Panc1 (cell line): Measurements from ENCODE around the gene TARBP2.
A peak's percentile ranks its signal among the peaks of the same experiment; 100 is the strongest.

ENCODE experiments used
- CTCF ChIP-seq: fragments of 450-650 bp; IDR thresholded peaks from 2 replicates; pipeline ENCODE4 v1.5.1; 2017; ENCODE audit warnings: mild to moderate bottlenecking
- POLR2AphosphoS5 ChIP-seq: IDR thresholded peaks from 2 replicates; pipeline ENCODE4 v1.6.1; 2012; ENCODE audit warnings: mild to moderate bottlenecking, low read depth, low read length, moderate library complexity

DNA sequence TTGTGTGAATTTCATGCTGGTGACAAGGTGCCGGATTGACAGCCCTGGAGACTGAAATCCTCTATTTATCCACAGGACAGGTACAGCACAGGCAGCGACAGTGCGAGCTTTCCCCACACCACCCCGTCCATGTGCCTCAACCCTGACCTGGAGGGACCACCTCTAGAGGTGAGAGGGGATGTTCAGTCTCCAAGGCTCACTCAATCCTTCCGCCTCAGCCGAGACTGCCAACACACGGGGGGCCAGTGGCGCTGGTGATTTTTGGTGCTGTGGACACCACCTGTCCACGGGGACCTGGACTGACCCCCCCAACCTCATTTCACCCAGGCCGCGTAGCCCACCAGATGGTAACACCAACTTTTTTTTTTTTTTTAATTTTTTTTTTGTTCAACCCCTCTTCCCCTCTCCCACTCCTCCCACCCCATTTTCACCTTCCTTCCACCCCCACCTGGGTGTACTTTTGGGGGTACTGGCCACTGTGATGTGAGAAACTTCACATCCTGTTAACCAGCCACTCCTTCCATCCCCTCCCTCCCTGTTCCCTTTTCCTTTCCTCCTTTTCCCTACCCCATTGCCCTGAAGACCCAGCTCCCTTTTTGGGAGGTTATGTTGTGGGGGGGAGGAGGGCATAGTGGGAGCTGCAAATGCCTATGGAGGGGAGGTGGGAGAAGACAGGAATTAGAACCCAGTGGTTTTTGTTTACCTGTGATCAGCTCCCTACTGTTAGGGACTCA is 36.2 kb upstream of the TARBP2 start:
- 0 out of 2 replicates have a peak, but pooled peaks have one; percentile 28 for TF ChIP-seq POLR2AphosphoS5
- TF ChIP-seq CTCF, result no peak
